HepG2 (cell line): ENCODE data around the gene GOLPH3.

Experiments
- CTCF ChIP-seq: sonication (generic); formaldehyde crosslinking; IDR thresholded peaks from 2 replicates; pipeline ENCODE4 v1.5.0; 2020; ENCODE audit warnings: mild to moderate bottlenecking, missing genetic modification reagents, moderate library complexity
- MAX ChIP-seq: IDR thresholded peaks from 2 replicates; pipeline ENCODE4 v1.6.1; 2012; ENCODE audit warnings: inconsistent platforms
- RNF2 ChIP-seq: fragments of 450-650 bp; conservative IDR thresholded peaks from 2 replicates; pipeline ENCODE4 v1.6.1; 2016; ENCODE audit warnings: low read depth
- SMARCE1 ChIP-seq: fragments of 450-650 bp; IDR thresholded peaks from 2 replicates; pipeline ENCODE4 v1.6.1; 2017; ENCODE audit warnings: borderline replicate concordance
- ZNF605 ChIP-seq: sonication (generic); formaldehyde crosslinking; IDR thresholded peaks from 2 replicates; pipeline ENCODE4 v1.8.0; 2022; ENCODE audit warnings: mild to moderate bottlenecking, missing genetic modification reagents
- ZNF639 ChIP-seq: conservative IDR thresholded peaks from 2 replicates; pipeline ENCODE4 v1.6.1; 2018; ENCODE audit warnings: missing genetic modification reagents
- ZNF747 ChIP-seq: sonication (generic); formaldehyde crosslinking; IDR thresholded peaks from 2 replicates; pipeline ENCODE4 v1.8.1; 2023; ENCODE audit warnings: missing genetic modification reagents, mild to moderate bottlenecking, borderline replicate concordance

GRCh38 chr5:32158679-32158975 lies 15.5 kb downstream of the GOLPH3 start:
- TF ChIP-seq RNF2 (no peak), ZNF639 (no peak), ZNF747 (CRISPR knock-in tag) (no peak), MAX (no peak), SMARCE1 (no peak), ZNF605 (no peak), CTCF (CRISPR knock-in tag) (no peak)
